WTC11 (cell line): ENCODE measurements around the gene YWHAQ. TPM values are rescaled to one million over a fixed set of nuclear protein-coding genes. Genes with fewer than 3 reads are reported as not detected.

Source experiments
- ATAC-seq: fragments of 200-7000 bp; cut with Tn5 transposase; 2 replicates; pipeline ENCODE4 v1.10.0; 2021; ENCODE audit warnings: mild to moderate bottlenecking, moderate library complexity
- CTCF ChIA-PET: fragments of 300-600 bp; sonication (Branson Sonifier 250); formaldehyde crosslinking; loops from one replicate; lab custom pipeline; 2021; ENCODE audit warnings: antibody characterized with exemption; lab: Charles Lee
- POLR2A ChIA-PET: fragments of 350-600 bp; sonication (Branson Sonifier 250); formaldehyde crosslinking; loops from one replicate; lab custom pipeline; 2021; ENCODE audit warnings: antibody characterized with exemption; lab: Charles Lee
- DNase-seq: peaks from one replicate; pipeline ENCODE4 v3.0.0; 2021; ENCODE audit warnings: low spot score
- H3K27ac Mint-ChIP-seq: 2 replicates; pipeline ENCODE4 v1.8.0; 2021; ENCODE audit warnings: mixed read lengths
- H3K27me3 Mint-ChIP-seq: 2 replicates; pipeline ENCODE4 v1.8.0; 2021; ENCODE audit warnings: low read depth, mild to moderate bottlenecking, moderate library complexity, mixed read lengths
- H3K36me3 Mint-ChIP-seq: 2 replicates; pipeline ENCODE4 v1.8.0; 2021; ENCODE audit warnings: mixed read lengths
- H3K4me1 Mint-ChIP-seq: 2 replicates; pipeline ENCODE4 v1.8.0; 2022; ENCODE audit warnings: mixed read lengths
- H3K4me3 Mint-ChIP-seq: 2 replicates; pipeline ENCODE4 v1.8.0; 2021; ENCODE audit warnings: mild to moderate bottlenecking, moderate library complexity, mixed read lengths
- H3K9me3 Mint-ChIP-seq: 2 replicates; pipeline ENCODE4 v1.8.0; 2021; ENCODE audit warnings: mixed read lengths
- AR ChIP-seq: fragments of 250-450 bp; sonication (Bioruptor Pico); IDR thresholded peaks from 2 replicates; pipeline ENCODE4 v1.9.0; 2021; ENCODE audit warnings: mild to moderate bottlenecking
- E2F5 ChIP-seq: sonication (generic); formaldehyde crosslinking; IDR thresholded peaks from 2 replicates; pipeline ENCODE4 v1.8.1; 2022; ENCODE audit warnings: mild to moderate bottlenecking, moderate library complexity, missing genetic modification reagents
- ELF4 ChIP-seq: sonication (generic); formaldehyde crosslinking; IDR thresholded peaks from 2 replicates; pipeline ENCODE4 v1.8.1; 2022; ENCODE audit warnings: low read depth, mild to moderate bottlenecking, moderate library complexity, missing genetic modification reagents
- JAZF1 ChIP-seq: fragments of 250-450 bp; sonication (Bioruptor Pico); IDR thresholded peaks from 2 replicates; pipeline ENCODE4 v1.9.0; 2021; ENCODE audit warnings: moderate library complexity, mild to moderate bottlenecking, inconsistent platforms
- MLX ChIP-seq: sonication (generic); formaldehyde crosslinking; IDR thresholded peaks from 2 replicates; pipeline ENCODE4 v1.8.1; 2023; ENCODE audit warnings: mild to moderate bottlenecking, missing genetic modification reagents, moderate library complexity
- MYBL2 ChIP-seq: sonication (generic); formaldehyde crosslinking; IDR thresholded peaks from 2 replicates; pipeline ENCODE4 v1.8.1; 2023; ENCODE audit warnings: mild to moderate bottlenecking, moderate library complexity, missing genetic modification reagents
- NFATC4 ChIP-seq: fragments of 250-450 bp; sonication (Bioruptor Pico); IDR thresholded peaks from 2 replicates; pipeline ENCODE4 v1.9.0; 2021; ENCODE audit warnings: mild to moderate bottlenecking
- NFE2L1 ChIP-seq: sonication (generic); formaldehyde crosslinking; IDR thresholded peaks from 2 replicates; pipeline ENCODE4 v1.8.1; 2023; ENCODE audit warnings: missing genetic modification reagents
- PRDM15 ChIP-seq: sonication (generic); formaldehyde crosslinking; IDR thresholded peaks from 2 replicates; pipeline ENCODE4 v1.8.0; 2022; ENCODE audit warnings: missing genetic modification reagents
- PREB ChIP-seq: sonication (generic); formaldehyde crosslinking; IDR thresholded peaks from 2 replicates; pipeline ENCODE4 v1.8.1; 2022; ENCODE audit warnings: mild to moderate bottlenecking, missing genetic modification reagents, moderate library complexity, borderline replicate concordance
- TP53 ChIP-seq: sonication (generic); formaldehyde crosslinking; IDR thresholded peaks from 2 replicates; pipeline ENCODE4 v1.8.1; 2023; ENCODE audit warnings: mild to moderate bottlenecking, missing genetic modification reagents
- USF2 ChIP-seq: sonication (generic); formaldehyde crosslinking; IDR thresholded peaks from 2 replicates; pipeline ENCODE4 v1.8.1; 2023; ENCODE audit warnings: mild to moderate bottlenecking, missing genetic modification reagents, moderate library complexity
- ZNF121 ChIP-seq: sonication (generic); formaldehyde crosslinking; IDR thresholded peaks from 2 replicates; pipeline ENCODE4 v1.8.0; 2023; ENCODE audit warnings: missing genetic modification reagents
- ZNF219 ChIP-seq: sonication (generic); formaldehyde crosslinking; IDR thresholded peaks from 2 replicates; pipeline ENCODE4 v1.8.0; 2023; ENCODE audit warnings: missing genetic modification reagents, mild to moderate bottlenecking, borderline replicate concordance
- ZNF232 ChIP-seq: sonication (generic); formaldehyde crosslinking; IDR thresholded peaks from 2 replicates; pipeline ENCODE4 v1.8.0; 2022; ENCODE audit warnings: mild to moderate bottlenecking, missing genetic modification reagents
- ZNF263 ChIP-seq: sonication (generic); formaldehyde crosslinking; IDR thresholded peaks from 2 replicates; pipeline ENCODE4 v1.8.1; 2022; ENCODE audit warnings: low read depth, mild to moderate bottlenecking, moderate library complexity, missing genetic modification reagents
- ZNF423 ChIP-seq: fragments of 250-450 bp; sonication (Bioruptor Pico); IDR thresholded peaks from 2 replicates; pipeline ENCODE4 v2.1.2; 2022; ENCODE audit warnings: mild to moderate bottlenecking, moderate library complexity
- ZSCAN18 ChIP-seq: fragments of 250-450 bp; sonication (Bioruptor Pico); IDR thresholded peaks from 2 replicates; pipeline ENCODE4 v2.1.2; 2022; ENCODE audit warnings: mild to moderate bottlenecking, moderate library complexity
- total RNA-seq: library from RNA; stranded (reverse); gene quantifications from 3 replicates; pipeline ENCODE4 v1.2.3, GENCODE V29; 2021

The YWHAQ gene
- total RNA-seq, 1 experiment from 2014 or later: 395 TPM

GRCh38 chr2:9539531-9539930 lies 91.3 kb downstream of the YWHAQ start (continued):
- no peak for TF ChIP-seq AR (CRISPR knock-in tag)
- TF ChIP-seq ZNF232: no peak
- TF ChIP-seq MLX (CRISPR knock-in tag): no peak
- no peak for TF ChIP-seq ZNF423
- TF ChIP-seq ZSCAN18 (CRISPR knock-in tag): no peak
- no peak for TF ChIP-seq ELF4 (CRISPR knock-in tag)
- no peak for TF ChIP-seq MYBL2 (CRISPR knock-in tag)
- no peak for TF ChIP-seq NFE2L1
- no peak for TF ChIP-seq JAZF1 (CRISPR knock-in tag)
- no peak for TF ChIP-seq PRDM15 (CRISPR knock-in tag)
- no peak for TF ChIP-seq ZNF219 (CRISPR knock-in tag)

- CTCF ChIA-PET: interaction anchor here (1.3 kb wide), 1 partner anchor 17 kb away, joined by 7 read pairs; no protein-coding TSS in a partner anchor
- no peak for ATAC-seq
These were observed 92.7 kb downstream of the YWHAQ start for GRCh38 chr2:9538000-9538507.

More at GRCh38 chr2:9538000-9538507, 92.7 kb downstream of the YWHAQ start:
- DNase-seq: no peak
- no peak overlapping the region for H3K4me3 Mint-ChIP-seq
- H3K4me1 Mint-ChIP-seq: 0 out of 2 replicates have a peak, but pooled peaks cover 5% of the 10 kb centered on the region
- POLR2A ChIA-PET: interaction anchor here (1.2 kb wide), 1 partner anchor 17 kb away, joined by 6 read pairs; the partner anchor contains the start of gene ADAM17
- H3K27ac Mint-ChIP-seq: no peak overlapping the region
- 0 out of 2 replicates have a peak, but pooled peaks cover 4% of the 10 kb centered on the region for H3K36me3 Mint-ChIP-seq
- no peaks in the 10 kb centered on the region for H3K9me3 Mint-ChIP-seq
- TF ChIP-seq TP53 (CRISPR knock-in tag): no peak
- TF ChIP-seq NFATC4 (CRISPR knock-in tag): no peak
- TF ChIP-seq PREB: no peak
- TF ChIP-seq ZNF121 (CRISPR knock-in tag): no peak
- no peak for TF ChIP-seq ZSCAN18 (CRISPR knock-in tag)
- no peak for TF ChIP-seq USF2
- TF ChIP-seq ZNF263 (CRISPR knock-in tag): no peak
- TF ChIP-seq E2F5 (CRISPR knock-in tag): no peak
- TF ChIP-seq, all 79 proteins: peak for 0
- no peaks in the 10 kb centered on the region for H3K27me3 Mint-ChIP-seq
